NCI-H1105 (cell line): Measurements from ENCODE around the gene PGM5.

Experiments
- DNase-seq: peaks from one replicate; lab custom pipeline; 2025; lab: John Stamatoyannopoulos, UW

The PGM5 gene

DNA sequence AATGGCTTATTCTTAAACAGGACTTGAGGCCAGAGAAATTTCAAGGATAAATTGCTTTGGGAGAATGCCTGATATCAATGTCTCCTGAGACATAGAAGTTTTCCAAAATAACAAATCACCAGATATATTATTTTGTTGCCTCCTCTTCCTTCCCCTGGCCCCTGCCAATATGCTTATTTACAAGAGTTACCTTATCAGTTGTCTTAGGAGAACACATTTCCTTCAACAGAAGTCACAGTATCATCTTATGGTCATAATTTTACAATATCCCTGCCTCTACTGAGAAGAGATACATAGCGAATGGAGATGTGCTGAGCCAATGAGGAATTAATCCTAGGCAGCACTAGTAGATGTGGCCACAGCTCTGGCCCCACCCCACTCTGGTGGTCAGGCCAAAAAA, 141.2 kb downstream of the PGM5 start:
- DNase-seq = no peak

DNA sequence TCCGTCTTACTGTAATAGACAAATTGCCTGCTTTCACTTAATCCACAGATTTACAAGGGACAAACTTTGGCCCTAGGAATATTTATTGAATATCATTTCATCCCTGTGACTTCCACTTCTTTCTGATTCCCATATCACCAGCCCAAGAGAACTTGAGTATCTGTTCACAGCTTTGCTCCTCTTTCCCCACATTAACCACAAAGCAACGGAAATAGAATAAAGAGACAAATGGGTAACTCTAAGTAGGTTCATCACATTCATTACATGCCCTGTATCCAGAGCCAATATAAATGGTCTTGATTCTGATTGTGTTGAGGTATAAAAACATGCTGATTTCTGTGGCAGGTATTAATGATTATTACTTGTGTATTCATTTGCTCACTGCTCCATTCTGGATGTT, 142.4 kb downstream of the PGM5 start:
- DNase-seq = no peak

DNA sequence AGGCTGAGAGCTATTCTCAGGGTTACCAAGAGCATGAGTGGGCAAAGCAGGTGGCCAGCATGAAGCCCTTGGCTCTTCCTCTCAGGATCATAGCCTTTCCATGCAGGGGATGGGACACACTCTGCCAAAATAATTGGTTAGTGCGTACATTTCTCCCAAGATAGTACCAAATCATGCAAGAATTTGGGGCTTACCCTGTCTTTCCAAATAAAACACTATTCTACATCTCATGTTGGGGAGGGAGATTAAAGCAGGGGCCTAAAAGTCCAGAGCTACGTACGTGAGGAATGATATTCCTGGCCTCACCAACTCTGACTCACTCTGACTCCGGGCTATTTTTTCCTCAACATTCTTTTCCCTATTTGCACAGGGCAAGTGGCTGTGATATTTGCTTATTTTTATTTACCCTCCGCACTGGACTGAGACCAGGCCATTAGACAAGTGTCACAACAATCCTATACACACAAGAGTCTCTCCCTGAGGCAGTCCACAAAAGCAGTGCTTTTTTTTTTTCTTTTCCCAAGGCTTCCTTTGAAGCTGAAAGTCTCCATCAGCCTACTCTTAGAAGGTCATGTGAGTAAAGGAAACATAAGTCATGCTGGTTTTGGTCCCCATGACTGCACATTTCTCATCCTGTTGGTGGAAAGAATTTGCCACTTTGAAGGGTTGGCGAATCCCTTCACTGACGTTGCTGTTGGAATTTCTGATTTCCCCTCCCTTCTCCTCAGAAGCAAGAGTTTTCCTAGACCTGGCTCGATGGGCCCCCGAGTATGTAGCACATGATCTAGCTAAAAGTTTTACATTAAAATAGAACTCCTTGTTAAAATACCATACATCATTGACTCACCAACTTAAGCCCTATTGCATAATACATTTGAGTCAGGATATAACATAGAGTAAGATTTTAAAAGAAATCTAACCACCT, 144.3 kb downstream of the PGM5 start:
- DNase-seq = no peak

DNA sequence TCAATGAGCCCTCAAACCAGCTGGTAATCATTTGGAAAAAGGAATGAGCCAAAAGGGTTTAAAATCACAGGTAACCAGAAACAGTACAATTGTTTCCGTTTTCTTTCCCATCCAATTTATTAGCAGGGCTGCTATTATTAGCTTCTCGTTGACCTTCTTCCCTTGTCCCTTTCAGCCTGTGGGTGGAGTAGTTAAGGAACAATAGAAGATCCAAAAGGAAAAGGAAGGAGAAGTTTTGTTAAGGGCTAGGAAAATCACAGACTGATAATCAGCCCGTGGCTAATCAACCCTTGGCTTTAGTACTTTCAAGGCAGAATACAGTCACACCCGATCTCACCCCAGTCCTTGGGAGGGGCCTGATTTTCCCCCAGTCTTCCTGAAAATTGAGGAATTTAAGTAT, 145.9 kb downstream of the PGM5 start:
- no peak for DNase-seq

DNA sequence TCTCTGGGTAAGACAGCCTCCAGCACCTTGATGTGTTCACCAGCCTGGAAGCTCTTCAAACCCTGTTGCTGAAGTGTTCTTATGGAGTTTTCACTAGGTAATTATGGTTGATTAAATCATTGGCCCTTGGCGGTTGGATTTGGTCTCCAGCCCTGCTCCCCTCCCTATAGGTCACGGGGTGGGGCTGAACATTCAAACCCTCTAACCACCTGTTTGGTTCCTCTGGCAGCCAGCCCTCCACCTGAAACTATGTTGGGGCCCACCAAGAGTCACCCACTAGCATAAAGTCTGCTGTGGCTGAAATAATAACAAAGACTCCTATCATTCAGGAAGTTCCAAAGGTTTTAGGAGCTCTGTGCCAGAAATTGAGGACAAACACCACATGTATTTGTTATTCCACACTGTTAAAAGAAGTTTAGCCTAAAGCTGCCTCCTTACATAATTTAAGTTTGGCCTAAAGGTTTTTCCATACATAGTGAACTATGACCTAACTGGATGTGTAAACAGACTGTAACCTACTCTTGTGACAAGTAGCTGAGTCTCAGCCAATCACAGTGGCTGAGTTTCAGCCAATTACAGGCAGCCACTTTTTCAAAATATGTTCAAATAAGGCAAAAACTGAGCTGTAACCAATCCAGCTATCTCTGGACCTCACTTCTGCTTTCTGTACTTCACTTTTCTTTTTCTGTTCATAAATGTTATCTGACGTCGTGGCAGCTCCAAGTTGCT, 149.4 kb downstream of the PGM5 start:
- DNase-seq = no peak

DNA sequence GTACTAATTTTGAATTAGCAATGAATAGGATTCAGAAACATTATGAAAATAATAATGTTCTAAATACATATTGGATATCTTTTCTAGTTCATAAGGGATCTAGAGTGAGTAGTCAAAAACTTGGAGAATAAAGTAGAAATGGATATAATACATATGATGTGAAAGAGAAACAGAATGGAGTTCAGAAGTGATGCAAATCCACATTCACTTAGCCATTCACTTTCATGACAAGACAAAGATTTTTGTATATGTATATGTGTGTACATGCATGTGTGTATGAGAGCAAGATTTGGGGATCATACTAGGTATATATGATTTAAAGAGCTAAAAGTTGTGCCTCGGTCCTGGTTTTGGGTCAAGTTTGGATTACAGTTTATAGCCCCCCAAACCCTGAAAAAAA, 150.1 kb downstream of the PGM5 start:
- no peak for DNase-seq

DNA sequence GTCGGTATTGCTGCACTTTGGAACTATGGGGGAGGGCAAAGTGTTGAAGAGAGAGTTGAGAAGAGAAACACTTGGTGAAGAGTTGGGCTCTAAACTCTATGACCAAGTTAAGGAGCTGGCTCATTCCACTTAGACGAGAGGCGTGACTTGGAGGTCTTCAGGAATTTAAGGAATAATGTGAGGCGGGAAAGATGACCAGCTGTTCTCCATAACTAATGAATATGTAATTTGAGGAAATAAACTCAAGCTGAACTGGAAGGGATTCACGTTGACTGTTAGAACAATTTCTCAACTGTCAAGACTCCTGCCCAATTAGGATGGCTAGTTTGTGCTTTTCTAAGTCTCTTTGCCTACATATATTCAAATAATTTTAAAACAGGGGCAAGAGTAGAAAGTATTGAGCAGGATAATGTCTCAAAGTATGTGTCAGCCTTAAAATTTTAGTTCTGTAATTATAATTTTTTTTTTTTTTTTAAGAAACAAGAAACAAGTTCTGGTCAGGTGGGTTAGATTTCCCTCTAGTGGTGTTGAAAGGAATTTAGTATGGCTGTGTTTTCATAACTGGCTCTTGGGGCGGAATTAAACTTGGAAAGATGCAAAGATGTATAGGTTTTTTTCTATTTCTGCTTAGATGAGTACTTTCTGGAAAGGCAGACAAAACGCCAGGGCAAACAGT, 150.9 kb downstream of the PGM5 start:
- no peak for DNase-seq

DNA sequence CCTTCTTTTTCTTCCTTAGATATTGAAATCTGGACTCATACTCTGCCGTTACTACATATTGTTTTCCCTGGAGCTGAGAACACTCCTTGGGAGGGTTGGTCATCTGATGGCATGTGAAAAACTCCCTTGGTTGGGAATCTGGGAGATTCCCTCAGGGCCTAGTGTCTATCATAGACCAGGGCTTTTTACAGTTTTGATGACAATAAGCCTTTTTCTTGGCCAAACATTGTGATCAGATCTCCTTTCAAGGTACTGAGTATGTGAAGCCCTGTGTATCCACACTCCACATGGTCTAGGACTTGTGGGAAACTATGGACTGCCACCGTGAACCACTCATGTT, 151.4 kb downstream of the PGM5 start:
- DNase-seq = no peak

DNA sequence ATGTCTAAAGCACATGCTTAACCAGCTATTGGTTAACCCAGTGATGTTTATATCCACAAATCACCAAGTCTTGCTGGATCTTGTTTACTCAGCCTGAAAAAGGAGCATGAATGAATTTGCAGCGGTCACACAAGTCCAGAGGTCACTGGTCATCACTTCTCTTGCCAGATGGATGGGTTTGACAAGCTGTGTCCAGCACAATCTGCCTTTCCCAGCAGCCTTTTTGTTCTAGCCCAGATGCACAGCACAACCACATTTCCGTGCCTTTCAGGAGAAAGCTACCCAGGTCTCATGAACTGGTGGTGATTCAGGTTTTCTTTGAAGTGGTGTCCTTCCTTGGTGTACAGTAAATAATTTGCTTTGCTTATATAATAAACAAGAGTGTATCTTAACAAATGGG, 152.1 kb downstream of the PGM5 start:
- no peak for DNase-seq

DNA sequence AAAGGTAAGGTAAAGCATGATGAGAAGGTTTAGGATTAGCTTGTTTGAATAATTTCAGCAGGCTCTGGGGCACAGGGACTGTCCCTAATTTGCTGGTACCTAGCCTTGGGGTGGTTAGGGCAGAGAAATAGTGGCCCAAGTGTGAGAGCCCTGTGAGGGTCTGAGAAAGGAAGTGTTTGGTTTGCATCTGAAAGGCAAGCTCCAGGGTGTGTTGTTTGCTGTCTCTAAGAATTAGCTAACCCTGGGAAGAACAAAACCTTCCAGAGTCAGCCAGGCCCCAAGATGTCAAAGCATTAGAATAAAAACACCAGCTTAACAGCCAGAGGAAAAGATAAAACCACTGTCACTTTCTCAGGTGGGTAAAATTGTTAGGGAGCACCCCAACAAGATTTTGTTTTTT, 153.3 kb downstream of the PGM5 start:
- no peak for DNase-seq

DNA sequence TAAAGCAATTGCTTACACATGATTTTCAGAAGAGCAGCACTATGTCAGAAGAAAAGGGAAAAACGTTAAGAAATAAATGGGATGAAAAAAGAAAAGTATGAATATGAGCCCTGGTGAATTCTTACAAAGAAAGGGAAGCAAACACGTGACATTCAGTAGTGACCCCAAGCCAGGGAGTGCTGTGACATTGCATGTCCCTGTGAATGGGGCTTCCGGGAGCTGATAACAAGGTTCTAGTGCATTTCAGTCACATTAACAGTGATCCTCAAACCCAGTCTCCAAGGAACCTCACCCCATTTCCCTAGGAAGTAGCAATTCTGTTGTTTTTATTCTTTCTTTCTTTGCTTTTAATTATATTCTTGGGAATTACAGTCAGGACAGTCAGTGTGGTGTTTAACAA, 157.0 kb downstream of the PGM5 start:
- no peak for DNase-seq

DNA sequence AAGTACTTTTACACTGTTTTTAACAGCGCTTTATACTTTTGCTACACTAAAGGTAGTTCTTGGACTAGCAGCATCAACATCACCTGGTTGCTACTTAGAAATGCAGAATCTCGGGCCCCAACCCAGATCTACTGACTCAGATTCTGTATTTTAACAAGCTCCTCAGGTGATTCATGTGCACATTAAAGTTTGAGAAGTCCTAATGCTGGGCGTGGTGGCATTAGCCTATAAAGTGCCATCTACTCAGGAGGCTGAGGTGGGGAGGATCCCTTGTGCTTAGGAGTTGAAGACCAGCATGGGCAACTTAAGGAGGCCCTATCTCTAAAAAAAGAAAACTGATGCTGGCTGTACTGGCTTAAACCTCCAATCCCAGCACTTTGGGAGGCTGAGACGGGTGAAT, 157.6 kb downstream of the PGM5 start:
- no peak for DNase-seq

DNA sequence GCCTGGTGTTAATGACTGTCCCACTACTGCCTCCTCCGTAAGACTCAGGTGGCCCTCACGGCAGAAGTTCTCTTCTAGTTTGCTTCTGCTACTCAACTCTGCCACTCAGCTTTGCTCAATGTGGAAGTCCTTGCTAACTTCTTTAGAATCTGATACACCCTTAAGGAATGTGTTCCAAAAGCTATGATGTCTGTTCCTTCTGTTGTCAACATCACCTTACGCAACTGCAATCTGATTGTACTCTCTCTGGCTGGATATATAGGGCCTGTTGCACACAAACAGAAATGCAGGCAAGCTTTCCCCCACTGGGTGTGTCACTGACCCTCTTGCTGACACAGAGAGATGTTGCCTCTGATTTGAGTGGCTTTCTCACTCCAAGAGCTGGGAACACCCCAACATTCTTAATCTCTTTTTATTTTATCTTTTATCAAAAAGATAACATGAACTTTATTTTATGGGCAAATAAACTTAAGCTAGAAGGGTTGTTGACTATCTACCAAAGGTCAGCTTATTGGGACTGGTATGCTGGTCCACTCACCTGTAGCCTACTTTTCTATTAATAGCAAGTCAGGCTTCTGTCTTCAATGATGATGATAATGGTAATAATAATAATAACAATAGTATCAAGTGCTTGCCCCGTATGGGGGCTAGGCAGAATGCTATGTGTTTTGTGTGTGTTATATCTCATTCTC, 159.1 kb downstream of the PGM5 start:
- no peak for DNase-seq

DNA sequence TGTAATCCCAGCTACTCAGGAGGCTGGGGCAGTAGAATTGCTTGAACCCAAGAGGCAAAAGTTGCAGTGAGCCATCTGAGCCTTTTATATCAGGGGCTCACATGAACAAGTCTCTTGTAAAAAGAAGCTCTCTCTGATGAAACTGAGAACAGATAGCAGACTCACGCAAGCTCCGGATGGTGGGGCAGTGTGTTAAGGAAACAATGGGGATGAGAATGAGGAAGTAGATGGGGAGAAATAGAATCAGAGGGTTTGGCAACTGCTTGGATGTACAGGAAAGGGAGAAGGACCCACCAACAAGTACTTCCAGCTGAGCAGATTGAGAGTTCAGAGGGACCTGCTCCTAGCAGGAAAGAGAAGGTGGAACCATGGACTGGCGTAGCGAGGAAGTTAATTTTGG, 165.7 kb downstream of the PGM5 start:
- DNase-seq = no peak

DNA sequence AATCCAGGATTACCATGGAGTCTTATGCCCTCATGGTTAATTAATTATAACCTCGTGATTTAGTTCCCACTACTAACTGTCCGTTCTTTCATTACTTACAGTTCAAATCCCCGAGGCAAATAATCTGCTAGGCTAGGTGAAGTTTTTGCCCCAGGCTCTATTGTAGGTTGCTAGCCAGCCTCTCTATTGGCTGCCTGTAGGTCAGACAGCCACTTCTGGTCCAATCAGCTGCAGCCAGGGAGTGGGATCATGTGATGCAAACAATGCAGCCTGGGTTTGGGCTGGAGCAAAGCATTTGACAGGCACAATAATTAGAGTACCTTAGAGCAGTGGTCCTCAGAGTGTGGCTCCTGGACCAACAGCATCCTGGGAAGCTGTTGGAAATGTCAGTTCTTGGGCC, 166.5 kb downstream of the PGM5 start:
- no peak for DNase-seq

DNA sequence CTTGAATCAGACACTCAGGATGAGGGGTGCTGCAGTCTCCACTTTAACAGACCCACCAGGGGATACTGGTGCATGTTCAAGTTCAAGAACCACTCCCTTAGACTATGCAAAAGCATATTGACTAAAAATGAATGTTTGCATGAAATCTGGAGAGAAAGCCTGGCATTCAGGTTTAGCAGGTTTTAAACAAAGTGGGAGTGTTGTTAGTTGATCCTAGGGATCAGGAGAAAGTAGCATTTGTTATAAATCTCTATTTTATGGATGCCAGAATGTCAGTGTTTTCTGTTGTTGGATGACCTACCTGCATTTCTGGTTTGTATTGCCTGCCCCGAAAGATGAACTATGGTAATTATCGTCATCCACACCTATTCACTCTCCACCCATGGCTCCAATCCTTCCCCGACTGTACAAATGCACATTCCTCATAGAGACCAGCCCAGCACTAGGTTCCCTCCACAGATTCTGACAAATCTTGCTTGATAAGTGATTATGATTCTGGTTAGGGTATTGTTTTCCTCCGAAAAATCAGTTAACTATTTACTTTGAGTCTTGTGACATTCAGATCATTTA, 167.0 kb downstream of the PGM5 start:
- DNase-seq = no peak

DNA sequence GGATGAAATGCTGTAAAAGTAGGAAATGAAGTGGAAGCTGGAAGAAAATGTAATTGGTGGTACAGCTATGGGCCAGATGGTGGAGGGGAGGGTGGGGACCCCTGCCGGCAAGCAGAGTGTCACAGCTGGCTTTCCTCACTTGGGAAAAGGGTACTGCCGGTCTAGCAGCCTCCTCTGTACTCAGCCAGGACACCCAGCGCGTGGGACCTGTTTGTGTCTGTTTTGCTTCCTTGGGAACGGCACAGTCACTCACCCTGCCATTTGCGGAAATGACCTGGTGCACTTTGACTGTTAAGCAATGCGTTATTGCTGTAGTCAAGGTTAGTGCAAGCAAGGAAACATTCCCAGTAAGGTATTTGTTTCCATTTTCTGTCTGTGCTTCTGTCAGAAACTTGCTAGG, 174.2 kb downstream of the PGM5 start:
- no peak for DNase-seq

DNA sequence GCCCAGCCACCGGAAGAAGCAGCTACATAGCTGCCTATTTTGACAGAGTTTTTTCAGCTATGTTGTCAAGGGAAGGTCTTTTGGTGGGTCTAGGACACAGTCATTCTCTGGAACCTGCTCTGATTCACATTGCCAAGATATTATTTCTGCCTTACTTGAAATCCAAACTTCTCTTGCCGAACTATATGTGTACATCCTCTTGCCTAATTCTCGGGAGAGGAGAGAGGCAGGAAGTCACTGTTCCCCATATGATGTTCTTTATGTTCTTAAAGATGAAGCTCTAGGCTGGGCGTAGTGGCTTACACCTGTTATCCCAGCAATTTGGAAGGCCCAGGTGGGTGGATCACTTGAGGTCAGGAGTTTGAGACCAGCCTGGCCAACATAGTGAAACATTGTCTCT, 175.7 kb downstream of the PGM5 start:
- DNase-seq = no peak

DNA sequence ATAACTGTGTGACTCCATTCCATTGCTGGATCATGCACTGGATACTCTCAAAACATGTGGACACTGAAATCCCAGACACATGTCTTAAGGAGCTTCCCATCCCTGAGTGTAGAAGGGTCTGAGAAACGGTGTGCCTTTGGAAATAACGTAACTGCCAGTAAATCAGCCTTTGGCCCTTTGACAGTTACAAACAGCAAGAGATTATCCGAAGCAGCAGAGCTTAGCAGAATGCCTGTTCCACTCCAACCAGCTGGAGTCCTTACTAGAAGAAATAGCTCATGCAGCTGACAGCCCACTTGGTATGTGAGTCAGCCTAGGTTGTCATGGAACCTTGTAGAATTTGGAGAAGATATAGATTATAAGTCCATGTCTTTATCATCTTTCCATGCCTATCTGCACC, 177.3 kb downstream of the PGM5 start:
- no peak for DNase-seq

DNA sequence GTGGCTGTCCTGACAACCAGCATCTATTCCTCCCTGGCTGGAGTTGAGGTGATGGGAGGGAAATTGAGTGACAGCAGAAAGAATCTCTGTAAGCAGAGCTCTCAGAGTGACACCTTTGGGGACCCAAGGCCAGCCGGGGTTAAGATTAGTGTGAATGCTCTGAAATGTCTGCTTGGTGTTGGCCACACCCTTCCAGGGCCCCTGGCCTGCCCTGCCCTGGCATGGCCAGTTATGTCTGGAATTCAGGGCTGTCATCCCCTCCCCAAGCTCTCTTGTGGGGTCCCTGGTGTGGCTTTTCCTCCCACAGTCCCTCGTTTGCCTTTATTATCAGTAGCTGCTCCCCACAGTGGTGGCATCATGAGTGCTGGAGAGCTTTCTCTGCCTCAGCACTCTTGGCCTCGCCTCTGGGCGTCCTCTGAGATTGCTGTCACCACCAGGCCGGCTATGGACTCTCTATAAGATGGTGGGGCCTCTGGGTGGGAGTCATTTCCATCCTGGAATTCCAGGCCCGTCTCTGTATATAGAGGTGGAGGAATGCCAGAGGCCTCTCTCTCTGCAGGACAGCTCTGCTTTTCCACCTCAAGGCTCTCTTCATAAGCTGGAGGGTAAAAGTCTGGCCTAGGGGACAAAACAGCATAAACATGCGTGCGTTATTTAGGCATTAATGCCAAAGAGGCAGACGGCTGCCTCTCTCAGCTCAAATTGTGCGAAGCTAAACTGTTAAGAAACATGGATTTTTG, 180.6 kb downstream of the PGM5 start:
- no peak for DNase-seq

DNA sequence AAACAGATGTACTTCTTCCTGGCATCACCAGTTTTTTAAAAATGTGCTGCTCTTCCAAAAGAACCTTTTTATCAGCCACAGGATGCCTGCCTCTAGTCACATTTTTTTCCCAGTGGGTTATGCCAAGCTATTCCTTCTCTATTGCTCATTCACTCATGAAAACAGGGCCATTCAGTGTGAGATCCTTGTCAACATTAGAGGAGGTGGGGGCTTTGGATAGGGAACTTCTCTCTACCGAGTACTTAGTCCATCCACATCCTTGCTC, 181.1 kb downstream of the PGM5 start:
- DNase-seq = no peak

DNA sequence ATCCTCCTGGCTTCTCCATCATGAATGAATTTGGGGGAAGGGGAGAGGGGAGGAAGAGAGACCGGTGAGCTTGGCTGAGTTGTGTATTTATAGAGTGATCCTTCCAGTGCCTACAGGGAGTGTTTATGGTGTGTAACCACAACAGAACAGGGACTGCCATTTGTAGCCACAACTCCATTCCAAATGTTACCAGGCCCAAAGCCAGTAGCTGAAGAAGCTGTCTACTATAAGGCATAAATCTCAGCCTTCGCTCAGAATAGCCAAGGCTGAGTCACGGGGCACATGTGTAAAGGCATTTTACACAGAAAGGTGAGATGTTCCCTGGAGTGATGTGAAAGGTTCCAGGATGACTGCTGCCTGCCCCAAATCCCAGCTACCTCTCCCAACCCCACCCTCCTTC, 181.8 kb downstream of the PGM5 start:
- no peak for DNase-seq
